ENCODE data around the gene RAB11FIP5.
A peak's percentile ranks its signal among the peaks of the same experiment; 100 is the strongest.

RAB11FIP5 gene

GRCh38 chr2:73075477-73076373, 37.0 kb downstream of the RAB11FIP5 start:
- DNase-seq: no peak

GRCh38 chr2:73074110-73075069, 38.4 kb downstream of the RAB11FIP5 start:
- in situ Hi-C loops (cut with HindIII; ENCODE audit: low pct_ligation_motif_present, low sequenced_read_pairs): no loop called here
- DNase-seq: no peak
- H3K4me3 ChIP-seq (ENCODE audit: low read depth, low read length): no peak overlapping the region
- H3K36me3 ChIP-seq (replicated peaks): peaks cover 30% of the 10 kb centered on the region
- TF ChIP-seq CTCF (IDR thresholded peaks at IDR 0.05; ENCODE audit: low read depth, low read length, missing control alignments): no peak
- no peak overlapping the region for H3K27ac ChIP-seq
- no peaks in the 10 kb centered on the region for H3K27me3 ChIP-seq (replicated peaks)

More at GRCh38 chr2:73075477-73076373, 37.0 kb downstream of the RAB11FIP5 start:
- in situ Hi-C loops (cut with HindIII; ENCODE audit: low pct_ligation_motif_present, low sequenced_read_pairs): no loop called here
- H3K36me3 ChIP-seq (replicated peaks): peaks cover 40% of the 10 kb centered on the region
- H3K4me3 ChIP-seq (ENCODE audit: low read depth, low read length): no peak overlapping the region
- no peaks in the 10 kb centered on the region for H3K27me3 ChIP-seq (replicated peaks)
- TF ChIP-seq CTCF (IDR thresholded peaks at IDR 0.05; ENCODE audit: low read depth, low read length, missing control alignments): no peak
- H3K27ac ChIP-seq: no peak overlapping the region

GRCh38 chr2:73072416-73072815, 40.3 kb downstream of the RAB11FIP5 start:
- Histone ChIP-seq H3K4me3 (ENCODE audit: low read depth, low read length) (peak overlapping the region; percentile 79), H3K27ac (no peak overlapping the region), H3K27me3 (replicated peaks) (no peaks in the 10 kb centered on the region), H3K36me3 (replicated peaks) (peaks cover 21% of the 10 kb centered on the region)
- DNase-seq: no peak
- no peak for TF ChIP-seq CTCF (IDR thresholded peaks at IDR 0.05; ENCODE audit: low read depth, low read length, missing control alignments)
- in situ Hi-C loops (cut with HindIII; ENCODE audit: low pct_ligation_motif_present, low sequenced_read_pairs): no loop called here

- DNase-seq: no peak
- H3K27me3 ChIP-seq (replicated peaks): no peaks in the 10 kb centered on the region
- no peak overlapping the region for H3K27ac ChIP-seq
Observed at GRCh38 chr2:73072129-73072395, 40.7 kb downstream of the RAB11FIP5 start.

More at GRCh38 chr2:73072129-73072395, 40.7 kb downstream of the RAB11FIP5 start:
- Histone ChIP-seq H3K4me3 (ENCODE audit: low read depth, low read length) (peak overlapping the region; percentile 79), H3K36me3 (replicated peaks) (peaks cover 21% of the 10 kb centered on the region)
- no peak for TF ChIP-seq CTCF (IDR thresholded peaks at IDR 0.05; ENCODE audit: low read depth, low read length, missing control alignments)
- in situ Hi-C loops (cut with HindIII; ENCODE audit: low pct_ligation_motif_present, low sequenced_read_pairs): no loop called here

Data from brain microvascular endothelial cell (primary cell).